ENCODE results near the gene ISM1.

Gene ISM1

GRCh38 chr20:13286052-13286451, 65.0 kb downstream of the ISM1 start:
- TF ChIP-seq, protein P1, sequence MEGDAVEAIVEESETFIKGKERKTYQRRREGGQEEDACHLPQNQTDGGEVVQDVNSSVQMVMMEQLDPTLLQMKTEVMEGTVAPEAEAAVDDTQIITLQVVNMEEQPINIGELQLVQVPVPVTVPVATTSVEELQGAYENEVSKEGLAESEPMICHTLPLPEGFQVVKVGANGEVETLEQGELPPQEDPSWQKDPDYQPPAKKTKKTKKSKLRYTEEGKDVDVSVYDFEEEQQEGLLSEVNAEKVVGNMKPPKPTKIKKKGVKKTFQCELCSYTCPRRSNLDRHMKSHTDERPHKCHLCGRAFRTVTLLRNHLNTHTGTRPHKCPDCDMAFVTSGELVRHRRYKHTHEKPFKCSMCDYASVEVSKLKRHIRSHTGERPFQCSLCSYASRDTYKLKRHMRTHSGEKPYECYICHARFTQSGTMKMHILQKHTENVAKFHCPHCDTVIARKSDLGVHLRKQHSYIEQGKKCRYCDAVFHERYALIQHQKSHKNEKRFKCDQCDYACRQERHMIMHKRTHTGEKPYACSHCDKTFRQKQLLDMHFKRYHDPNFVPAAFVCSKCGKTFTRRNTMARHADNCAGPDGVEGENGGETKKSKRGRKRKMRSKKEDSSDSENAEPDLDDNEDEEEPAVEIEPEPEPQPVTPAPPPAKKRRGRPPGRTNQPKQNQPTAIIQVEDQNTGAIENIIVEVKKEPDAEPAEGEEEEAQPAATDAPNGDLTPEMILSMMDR (IDR thresholded peaks at IDR 0.05; ENCODE audit: low read depth, low read length), result no peak
- DNase-seq (ENCODE audit: extremely low read depth, low read depth), result no peak

DNA sequence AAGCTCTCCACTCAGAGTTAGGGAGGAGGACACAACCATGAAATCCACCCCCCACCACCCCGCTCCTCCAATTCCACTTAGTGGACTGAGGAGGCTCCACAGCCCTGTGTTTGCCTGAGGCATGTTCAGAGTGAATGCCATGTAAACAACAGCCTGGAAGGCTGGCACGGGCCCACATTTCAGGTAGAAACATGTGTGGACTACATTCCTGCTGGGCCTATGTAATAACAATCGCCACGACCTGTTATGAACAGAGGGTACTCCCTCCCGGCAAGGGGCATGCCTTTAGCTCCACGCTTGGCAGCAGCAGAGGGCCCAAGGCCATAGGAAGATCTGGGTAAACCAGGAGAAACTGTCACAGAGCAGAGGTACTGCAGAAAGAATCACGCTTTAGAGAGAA, 65.5 kb downstream of the ISM1 start:
- TF ChIP-seq, protein P1 (IDR thresholded peaks at IDR 0.05; ENCODE audit: low read depth, low read length), result no peak
- no peak for DNase-seq (ENCODE audit: extremely low read depth, low read depth)

DNA sequence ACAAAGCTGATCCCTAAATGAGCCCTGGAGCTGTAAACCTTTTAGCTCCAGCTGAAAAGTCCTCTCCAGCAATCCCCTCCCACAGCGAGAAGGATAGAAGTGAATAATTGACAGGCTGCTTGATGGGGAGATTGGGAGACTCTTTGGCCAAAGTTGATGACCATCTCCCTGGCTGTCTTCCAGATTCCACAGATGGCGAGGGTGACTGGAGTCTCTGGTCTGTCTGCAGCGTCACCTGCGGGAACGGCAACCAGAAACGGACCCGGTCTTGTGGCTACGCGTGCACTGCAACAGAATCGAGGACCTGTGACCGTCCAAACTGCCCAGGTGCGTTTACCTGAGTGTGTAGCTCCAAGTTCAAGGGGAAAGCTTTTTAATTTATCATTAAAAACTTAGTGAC, 67.3 kb downstream of the ISM1 start:
- TF ChIP-seq, protein P1 (IDR thresholded peaks at IDR 0.05; ENCODE audit: low read depth, low read length), result no peak
- no peak for DNase-seq (ENCODE audit: extremely low read depth, low read depth)

GRCh38 chr20:13289031-13289430, 68.0 kb downstream of the ISM1 start:
- no peak for DNase-seq (ENCODE audit: extremely low read depth, low read depth)
- TF ChIP-seq, protein P1 (IDR thresholded peaks at IDR 0.05; ENCODE audit: low read depth, low read length), result no peak

DNA sequence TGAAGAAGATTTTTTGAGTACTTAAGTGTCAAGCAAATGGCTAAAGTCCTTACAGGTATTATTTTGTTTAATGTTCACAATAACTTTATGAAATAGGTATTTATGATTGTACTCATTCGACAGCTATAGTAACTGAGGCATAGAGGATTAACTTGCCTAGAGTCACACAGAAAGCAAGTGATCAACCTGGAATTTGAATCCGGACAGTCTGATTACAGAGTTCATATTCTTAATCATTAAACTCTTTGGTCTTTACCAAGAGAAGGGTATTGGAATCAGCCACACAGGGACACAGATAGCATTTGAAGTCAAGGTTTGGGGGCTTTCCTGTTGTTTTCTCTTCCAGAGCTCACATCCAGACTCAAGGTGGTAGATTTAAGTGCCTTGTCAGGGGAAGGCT, 69.7 kb downstream of the ISM1 start:
- DNase-seq (ENCODE audit: extremely low read depth, low read depth), result no peak
- TF ChIP-seq, protein P1 (IDR thresholded peaks at IDR 0.05; ENCODE audit: low read depth, low read length), result no peak

GRCh38 chr20:13291157-13291556, 70.1 kb downstream of the ISM1 start:
- TF ChIP-seq, protein P1 (IDR thresholded peaks at IDR 0.05; ENCODE audit: low read depth, low read length), result no peak
- DNase-seq (ENCODE audit: extremely low read depth, low read depth), result no peak

GRCh38 chr20:13292201-13292885, 71.3 kb downstream of the ISM1 start:
- no peak for DNase-seq (ENCODE audit: extremely low read depth, low read depth)
- TF ChIP-seq, protein P1 (IDR thresholded peaks at IDR 0.05; ENCODE audit: low read depth, low read length), result no peak

Measured in AG09319 (cell line).